NT2/D1 (cell line): ENCODE data around the gene SLC2A10.

ENCODE experiments used
- YY1 ChIP-seq: IDR thresholded peaks from 2 replicates; pipeline ENCODE4 v1.6.1; 2011; ENCODE audit not compliant: insufficient read length, insufficient read depth
- ZNF274 ChIP-seq: IDR thresholded peaks from 2 replicates; pipeline ENCODE4 v1.6.1; 2011; ENCODE audit warnings: mild to moderate bottlenecking, low read depth, low read length

DNA sequence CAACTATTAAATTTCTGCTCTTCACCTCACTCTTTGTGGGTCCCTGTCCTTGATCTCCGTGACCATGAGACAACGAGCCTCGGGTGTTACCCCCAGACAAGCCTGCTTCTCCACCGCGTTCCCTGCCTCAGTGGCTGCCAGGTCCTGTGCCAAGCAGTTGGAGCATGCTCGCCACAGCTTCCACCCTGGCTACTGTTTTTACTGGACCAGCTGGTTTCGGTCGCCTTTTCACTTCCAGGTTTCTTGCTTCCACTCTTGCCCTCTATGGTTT lies 25.8 kb upstream of the SLC2A10 start:
- TF ChIP-seq ZNF274 (no peak), YY1 (no peak)
